ENCODE measurements around the gene RNF214.

DNA sequence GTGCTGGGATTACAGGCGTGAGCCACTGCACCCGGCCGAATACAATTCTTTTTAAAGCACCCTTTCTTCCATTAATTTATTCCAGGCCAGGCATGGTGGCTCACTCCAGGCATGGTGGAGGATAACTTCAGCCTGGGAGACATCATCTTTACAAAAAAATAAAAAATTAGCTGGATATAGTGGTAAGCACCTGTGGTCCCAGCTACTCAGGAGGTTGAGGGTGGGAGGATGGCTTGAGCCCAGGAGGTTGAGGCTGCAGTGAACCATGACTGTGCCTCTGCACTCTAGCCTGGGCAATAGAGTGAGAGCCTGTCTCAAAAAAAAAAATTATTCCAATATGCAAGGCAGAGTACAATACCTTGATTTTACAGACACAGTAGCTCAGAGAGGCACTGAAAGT, 21.9 kb upstream of the RNF214 start:
- TF ChIP-seq, protein P1, sequence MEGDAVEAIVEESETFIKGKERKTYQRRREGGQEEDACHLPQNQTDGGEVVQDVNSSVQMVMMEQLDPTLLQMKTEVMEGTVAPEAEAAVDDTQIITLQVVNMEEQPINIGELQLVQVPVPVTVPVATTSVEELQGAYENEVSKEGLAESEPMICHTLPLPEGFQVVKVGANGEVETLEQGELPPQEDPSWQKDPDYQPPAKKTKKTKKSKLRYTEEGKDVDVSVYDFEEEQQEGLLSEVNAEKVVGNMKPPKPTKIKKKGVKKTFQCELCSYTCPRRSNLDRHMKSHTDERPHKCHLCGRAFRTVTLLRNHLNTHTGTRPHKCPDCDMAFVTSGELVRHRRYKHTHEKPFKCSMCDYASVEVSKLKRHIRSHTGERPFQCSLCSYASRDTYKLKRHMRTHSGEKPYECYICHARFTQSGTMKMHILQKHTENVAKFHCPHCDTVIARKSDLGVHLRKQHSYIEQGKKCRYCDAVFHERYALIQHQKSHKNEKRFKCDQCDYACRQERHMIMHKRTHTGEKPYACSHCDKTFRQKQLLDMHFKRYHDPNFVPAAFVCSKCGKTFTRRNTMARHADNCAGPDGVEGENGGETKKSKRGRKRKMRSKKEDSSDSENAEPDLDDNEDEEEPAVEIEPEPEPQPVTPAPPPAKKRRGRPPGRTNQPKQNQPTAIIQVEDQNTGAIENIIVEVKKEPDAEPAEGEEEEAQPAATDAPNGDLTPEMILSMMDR (IDR thresholded peaks at IDR 0.05; ENCODE audit: poor library complexity), result no peak
- TF ChIP-seq EZH2 (IDR thresholded peaks at IDR 0.05; ENCODE audit: borderline replicate concordance) (no peak), EZH2phosphoT487 (IDR thresholded peaks at IDR 0.05; ENCODE audit: low read depth, severe bottlenecking, unreplicated experiment) (no peak)

Data from hepatocyte (in vitro differentiated cells).